SK-N-MC (cell line): ENCODE results near the gene SLC35E3.

Experiments used
- EZH2 ChIP-seq: fragments of 200-600 bp; sonication (generic); IDR thresholded peaks from one replicate; pipeline ENCODE4 v1.6.1; 2017; ENCODE audit warnings: antibody characterized with exemption
- FOXP2 ChIP-seq: optimal IDR thresholded peaks from 2 replicates; pipeline ENCODE3; 2011; ENCODE audit warnings: mild to moderate bottlenecking, moderate library complexity; ENCODE audit not compliant: insufficient read depth; ENCODE audit errors: extremely low read length, control extremely low read depth
- POLR2AphosphoS5 ChIP-seq: IDR thresholded peaks from 2 replicates; pipeline ENCODE4 v1.6.1; 2012; ENCODE audit warnings: mild to moderate bottlenecking, low read depth, low read length, borderline replicate concordance

- TF ChIP-seq POLR2AphosphoS5 (no peak), EZH2 (no peak), FOXP2 (no peak)
These were observed 48.8 kb downstream of the SLC35E3 start for GRCh38 chr12:68794653-68795251.
